Chondrocyte (in vitro differentiated cells): ENCODE results near the gene C1QL4. TPM values are rescaled to one million over a fixed set of nuclear protein-coding genes. Genes with fewer than 3 reads are reported as not detected.
"Not testable (repeated sequence)": the region's sequence is repeated elsewhere in the genome, so short reads cannot be mapped to it uniquely, and the experiment has no call there.

Source experiments
- DNase-seq: peaks from one replicate; pipeline ENCODE4 v3.0.0; 2021; ENCODE audit warnings: mixed read lengths, low spot score
- H3K27ac Mint-ChIP-seq: one replicate; pipeline ENCODE4 v1.8.0; 2021; ENCODE audit warnings: mild to moderate bottlenecking, moderate library complexity, mixed read lengths; ENCODE audit not compliant: unreplicated experiment
- H3K27me3 Mint-ChIP-seq: 2 replicates; pipeline ENCODE4 v1.8.0; 2021; ENCODE audit warnings: low read depth, mixed read lengths
- H3K36me3 Mint-ChIP-seq: 2 replicates; pipeline ENCODE4 v1.8.0; 2021; ENCODE audit warnings: low read depth, mixed read lengths
- H3K4me1 Mint-ChIP-seq: 2 replicates; pipeline ENCODE4 v1.8.0; 2021; ENCODE audit warnings: low read depth, mild to moderate bottlenecking, mixed read lengths
- H3K4me3 Mint-ChIP-seq: one replicate; pipeline ENCODE4 v1.8.0; 2021; ENCODE audit warnings: mild to moderate bottlenecking, moderate library complexity, mixed read lengths; ENCODE audit not compliant: unreplicated experiment
- H3K9me3 Mint-ChIP-seq: 2 replicates; pipeline ENCODE4 v1.8.0; 2021; ENCODE audit warnings: low read depth, mixed read lengths
- CTCF ChIP-seq: fragments of 200-600 bp; sonication (generic); IDR thresholded peaks from 2 replicates; pipeline ENCODE4 v1.5.0; 2021; ENCODE audit warnings: antibody characterized with exemption, mild to moderate bottlenecking, moderate library complexity
- total RNA-seq: library from RNA; stranded (reverse); gene quantifications from 3 replicates; pipeline ENCODE4 v1.2.1, GENCODE V29; 2021

The C1QL4 gene
- total RNA-seq, 1 donor from 2014 or later = 0.60 TPM

GRCh38 chr12:49322708-49323523 is 14.1 kb downstream of the C1QL4 start, which contains the start of gene TROAP:
TSS of gene TROAP (plus strand) at chr12:49323255. CDS start at chr12:49323609, 354 bp downstream.
- H3K36me3 Mint-ChIP-seq = peaks cover 2% of the 10 kb centered on the region
- peaks cover 1% of the 10 kb centered on the region for H3K27me3 Mint-ChIP-seq
- peak within 1 kb of the TSS; percentile 95 for H3K4me3 Mint-ChIP-seq
- peak within 1 kb of the TSS; percentile 95 for H3K27ac Mint-ChIP-seq
- no peaks in the 10 kb centered on the region for H3K9me3 Mint-ChIP-seq
- TF ChIP-seq CTCF = no peak
- DNase-seq = peak; percentile 99
- peaks cover 22% of the 10 kb centered on the region for H3K4me1 Mint-ChIP-seq

- Mint-ChIP-seq H3K4me1 (peaks cover 22% of the 10 kb centered on the region), H3K9me3 (no peaks in the 10 kb centered on the region), H3K27me3 (peaks cover 1% of the 10 kb centered on the region), H3K27ac (peak overlapping the region; percentile 57), H3K4me3 (peak overlapping the region; percentile 95), H3K36me3 (no peaks in the 10 kb centered on the region)
- no peak for TF ChIP-seq CTCF
- no peak for DNase-seq
Observed at GRCh38 chr12:49322367-49322707, 14.7 kb downstream of the C1QL4 start.

- H3K27ac Mint-ChIP-seq, H3K36me3 Mint-ChIP-seq, H3K9me3 Mint-ChIP-seq, H3K4me3 Mint-ChIP-seq, H3K27me3 Mint-ChIP-seq: not testable (repeated sequence)
- H3K4me1 Mint-ChIP-seq = peaks cover 26% of the 10 kb centered on the region
- DNase-seq = peak; percentile 27
Observed at GRCh38 chr12:49320411-49321103, 16.4 kb downstream of the C1QL4 start.

- not testable (repeated sequence) for H3K27me3 Mint-ChIP-seq, H3K9me3 Mint-ChIP-seq, H3K4me3 Mint-ChIP-seq, H3K36me3 Mint-ChIP-seq, H3K4me1 Mint-ChIP-seq, H3K27ac Mint-ChIP-seq
- DNase-seq = peak; percentile 33
Observed at GRCh38 chr12:49317118-49317517, 19.9 kb downstream of the C1QL4 start.

GRCh38 chr12:49314811-49315210 is 22.2 kb downstream of the C1QL4 start:
- Mint-ChIP-seq H3K9me3 (no peaks in the 10 kb centered on the region), H3K27ac (no peak overlapping the region), H3K27me3 (peaks cover 1% of the 10 kb centered on the region), H3K36me3 (no peaks in the 10 kb centered on the region), H3K4me3 (no peak overlapping the region), H3K4me1 (peaks cover 4% of the 10 kb centered on the region)
- DNase-seq = peak; percentile 3
- no peak for TF ChIP-seq CTCF

- not testable (repeated sequence) for H3K4me1 Mint-ChIP-seq, H3K4me3 Mint-ChIP-seq, H3K9me3 Mint-ChIP-seq, DNase-seq, H3K36me3 Mint-ChIP-seq, H3K27ac Mint-ChIP-seq
- H3K27me3 Mint-ChIP-seq = peaks cover 16% of the 10 kb centered on the region
Observed at GRCh38 chr12:49310451-49311000, 26.5 kb downstream of the C1QL4 start.
